Superior temporal gyrus (tissue), 1 donor: ENCODE data around the gene GNG14.
"Not testable (repeated sequence)": the region's sequence is repeated elsewhere in the genome, so short reads cannot be mapped to it uniquely, and the experiment has no call there.

Source experiments
- DNase-seq: peaks from one replicate; pipeline ENCODE4 v3.0.0-alpha.2; 2016; ENCODE audit errors: extremely low spot score

Gene GNG14

DNA sequence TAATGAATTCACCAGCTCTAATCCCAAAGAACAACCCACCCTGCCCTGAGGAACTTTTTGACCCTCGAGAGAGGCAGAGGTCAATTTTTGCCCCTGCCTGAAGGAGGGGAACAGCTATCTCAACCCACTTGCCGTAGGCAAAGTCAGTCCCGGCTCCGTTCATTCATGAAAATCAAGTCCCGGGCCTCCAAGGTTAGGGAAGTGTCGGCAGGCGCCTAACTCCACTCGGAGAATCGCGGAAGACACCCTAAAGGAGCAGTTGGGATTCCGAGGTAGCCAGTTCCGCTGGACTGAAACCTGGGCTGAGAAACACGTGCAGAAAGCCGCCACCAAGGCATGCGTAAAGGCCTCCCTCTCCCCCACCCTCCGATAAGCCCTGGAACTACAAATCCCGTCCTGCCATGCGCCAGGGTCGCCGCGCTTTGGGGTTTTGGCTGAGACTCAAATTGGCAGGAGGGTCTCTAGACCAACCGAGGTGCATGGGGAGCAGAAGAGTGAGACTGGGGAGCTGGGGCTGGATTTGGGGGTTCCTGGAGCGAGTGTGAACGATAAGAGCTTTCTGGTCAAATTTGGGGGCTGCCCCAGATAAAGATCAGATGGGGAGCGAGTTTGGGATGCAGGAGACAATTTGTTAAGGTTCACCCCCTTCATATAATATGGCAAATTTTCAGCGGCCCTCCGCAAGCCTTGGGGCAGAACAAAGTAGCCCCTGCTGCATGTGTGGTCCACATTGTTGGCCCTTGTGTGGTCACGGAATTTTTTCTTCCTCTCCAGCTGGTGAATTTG is 36.0 kb downstream of the GNG14 start, which contains the start of gene TNPO2:
Gene TNPO2 (minus strand): TSS at position 292 of the 786 bp plus-strand sequence. CDS start 2,955 bp downstream, outside the sequence.
- DNase-seq = peak; percentile 64

DNA sequence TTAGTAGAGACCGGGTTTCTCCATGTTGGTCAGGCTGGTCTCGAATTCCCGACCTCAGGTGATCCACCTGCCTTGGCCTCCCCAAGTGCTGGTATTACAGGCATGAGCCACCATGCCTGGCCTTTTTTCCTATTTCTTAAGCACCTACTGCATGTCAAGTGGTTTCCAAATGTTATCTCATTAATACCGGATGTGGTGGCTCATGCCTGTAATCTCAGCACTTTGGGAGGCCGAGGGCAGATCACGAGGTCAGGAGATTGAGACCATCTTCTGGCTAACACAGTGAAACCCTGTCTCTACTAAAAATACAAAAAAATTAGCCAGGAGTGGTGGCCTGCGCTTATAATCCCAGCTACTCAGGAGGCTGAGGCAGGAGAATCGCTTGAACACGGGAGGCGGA is 37.8 kb downstream of the GNG14 start:
- DNase-seq = not testable (repeated sequence)

DNA sequence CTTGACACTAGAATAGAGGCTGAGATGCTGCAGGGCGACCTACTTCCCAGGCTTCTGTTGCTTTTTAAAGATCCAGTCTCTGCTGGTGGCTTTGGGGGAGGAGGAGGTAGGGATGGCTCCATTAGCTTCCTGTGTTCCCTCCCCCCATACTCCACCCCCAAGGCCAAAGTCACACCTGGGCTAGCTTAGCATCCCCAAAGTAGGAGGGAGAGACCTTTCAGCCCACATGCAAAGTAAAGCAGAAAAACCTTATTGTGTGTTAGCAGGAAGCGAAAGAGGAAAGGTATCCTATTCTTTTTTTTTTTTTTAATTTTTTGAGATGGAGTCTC is 39.2 kb downstream of the GNG14 start:
- DNase-seq = no peak

DNA sequence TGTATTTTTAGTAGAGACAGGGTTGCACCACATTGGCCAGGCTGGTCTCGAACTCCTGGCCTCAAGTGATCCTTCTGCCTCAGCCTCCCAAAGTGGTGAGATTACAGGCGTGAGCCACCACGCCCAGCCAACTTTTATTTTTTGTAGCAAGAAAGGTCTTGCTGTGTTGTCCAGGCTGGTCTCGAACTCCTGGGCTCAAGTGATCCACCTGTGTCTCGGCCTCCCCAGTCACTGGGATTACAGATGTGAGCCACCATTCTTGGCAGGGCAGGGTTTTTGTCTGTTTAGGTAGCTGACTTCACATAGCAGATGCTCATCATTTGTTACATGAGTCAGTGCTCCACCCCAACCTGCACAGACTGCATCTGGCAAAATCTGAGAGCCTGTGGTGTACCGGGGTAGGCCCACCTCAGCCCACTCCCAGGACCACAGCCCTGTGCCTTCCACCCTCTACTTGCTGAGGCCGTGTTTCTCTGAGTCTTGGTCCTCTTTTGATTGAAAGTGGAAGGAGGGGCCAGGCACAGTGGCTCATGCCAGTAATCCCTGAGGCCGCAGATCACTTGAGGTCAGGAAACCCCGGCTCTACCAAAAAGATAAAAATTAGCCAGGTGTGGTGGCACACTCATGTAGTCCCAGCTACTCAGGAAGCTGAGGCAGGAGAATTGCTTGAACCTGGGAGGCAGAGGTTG is 40.1 kb downstream of the GNG14 start:
- no peak for DNase-seq

DNA sequence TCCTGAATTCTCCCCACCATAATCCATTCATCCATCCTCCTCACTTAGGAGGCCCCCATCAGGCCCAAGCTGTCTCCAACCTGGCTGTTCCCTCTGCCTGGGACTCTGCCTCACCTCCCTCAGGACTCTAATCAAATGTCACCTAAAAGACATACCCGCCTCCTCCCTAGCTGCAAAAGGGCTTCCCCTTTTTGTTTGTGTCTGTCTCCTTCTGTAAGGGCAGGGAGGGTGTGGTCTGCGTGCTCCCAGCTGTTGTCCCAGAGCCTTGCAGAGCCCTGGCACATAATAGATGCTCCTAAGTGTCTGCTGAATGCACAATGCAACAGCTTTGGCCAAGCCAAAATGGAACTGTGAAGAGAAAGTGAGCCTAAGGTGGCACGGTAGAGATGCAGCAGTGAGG is 42.3 kb downstream of the GNG14 start:
- DNase-seq = no peak

DNA sequence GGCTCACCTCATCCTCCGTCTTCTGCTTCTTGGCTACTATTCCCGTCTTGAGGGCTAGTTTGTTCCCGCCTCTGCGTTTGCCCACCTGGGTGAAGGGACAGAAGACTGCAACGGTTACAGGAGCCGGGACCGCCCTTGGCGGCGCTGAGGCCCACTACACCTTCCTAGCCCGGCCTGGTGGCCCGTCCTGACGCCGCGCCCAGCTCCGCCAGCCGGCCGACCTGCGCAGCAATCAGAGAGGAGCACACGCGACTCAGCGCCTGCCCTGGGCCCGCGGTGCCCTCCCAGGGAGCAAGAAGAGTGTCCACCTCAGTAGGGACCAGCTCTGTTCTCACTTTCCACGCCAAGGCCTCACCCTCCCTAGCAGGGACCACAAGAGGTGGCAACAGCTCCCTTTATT is 43.5 kb downstream of the GNG14 start:
- DNase-seq = no peak

DNA sequence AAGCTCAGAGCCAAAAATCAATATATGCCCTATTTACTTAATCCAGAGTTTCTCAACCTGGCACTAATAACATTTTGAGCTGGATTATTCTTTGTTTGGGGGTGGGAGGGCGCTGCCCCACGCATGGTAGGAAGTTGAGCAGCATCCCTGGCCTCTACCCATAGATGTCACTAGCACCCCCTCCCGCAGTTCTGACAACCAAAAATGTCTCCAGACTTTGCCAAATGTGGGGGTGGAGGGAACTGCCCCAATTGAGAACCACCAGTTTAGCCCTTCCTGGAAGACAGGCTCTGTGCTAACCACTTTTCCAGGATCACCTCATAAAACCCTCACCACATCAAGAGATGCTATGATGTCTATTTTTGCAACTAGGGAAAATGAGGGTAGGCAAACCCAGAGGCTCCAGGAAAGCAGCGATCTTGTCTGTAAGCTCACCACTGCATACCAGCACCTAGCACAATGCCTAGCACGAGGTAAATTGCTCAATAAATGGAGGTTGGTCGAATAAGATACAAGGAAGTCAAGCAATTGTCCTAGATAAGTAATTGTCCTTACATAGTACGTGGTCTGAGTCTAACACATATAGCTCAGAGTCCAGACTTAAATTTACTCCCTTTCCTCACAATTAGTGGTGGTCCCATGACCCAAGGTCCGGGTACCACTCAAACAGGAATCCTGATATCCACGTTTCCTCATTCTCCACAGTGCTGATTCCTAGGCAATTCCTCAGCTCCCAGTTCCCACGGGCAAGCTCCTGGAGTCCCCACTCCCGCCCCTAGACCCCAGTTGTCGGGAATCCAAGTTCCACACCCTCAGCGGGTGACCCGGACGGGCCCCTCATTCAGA is 45.8 kb downstream of the GNG14 start:
- peak; percentile 12 for DNase-seq

DNA sequence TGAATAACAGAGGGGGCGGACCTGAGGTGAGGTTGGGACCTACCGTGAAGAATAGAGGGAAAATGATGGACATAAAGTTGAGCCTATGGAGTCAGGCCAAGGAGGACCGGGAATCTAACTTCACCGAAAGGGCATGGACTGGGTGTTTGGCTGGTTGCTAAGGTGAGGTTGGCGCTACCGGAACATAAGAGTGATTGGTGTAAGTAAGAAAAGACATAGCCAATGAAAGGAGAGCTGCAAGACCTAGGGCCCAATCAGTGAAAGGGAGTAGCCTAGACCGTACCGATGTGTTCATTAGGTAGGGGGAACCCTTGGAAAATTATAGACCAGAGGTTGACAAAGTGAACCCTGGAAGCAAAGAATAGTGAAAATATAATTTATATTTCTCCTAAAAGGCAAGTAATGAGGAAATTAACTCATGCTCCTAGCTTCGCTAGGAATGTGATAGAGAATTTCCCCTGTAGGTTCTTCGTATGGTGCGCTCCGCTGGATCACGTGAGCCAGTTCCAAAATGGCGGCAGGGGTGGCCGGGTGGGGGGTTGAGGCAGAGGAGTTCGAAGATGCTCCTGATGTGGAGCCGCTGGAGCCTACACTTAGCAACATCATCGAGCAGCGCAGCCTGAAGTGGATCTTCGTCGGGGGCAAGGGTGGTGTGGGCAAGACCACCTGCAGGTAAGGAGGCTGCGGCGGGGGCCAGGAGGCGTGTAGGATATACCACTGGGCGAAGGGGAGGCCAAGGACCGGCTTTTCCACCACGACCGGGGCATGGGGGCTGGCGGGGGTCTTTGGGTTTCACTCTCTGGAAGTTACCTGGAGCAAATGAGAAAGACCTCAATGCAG is 49.4 kb downstream of the GNG14 start, which contains the start of gene GET3:
Gene GET3 (plus strand): TSS at position 503 of the 840 bp plus-strand sequence. CDS start 9 bp downstream, at position 512.
- peak; percentile 98 for DNase-seq

DNA sequence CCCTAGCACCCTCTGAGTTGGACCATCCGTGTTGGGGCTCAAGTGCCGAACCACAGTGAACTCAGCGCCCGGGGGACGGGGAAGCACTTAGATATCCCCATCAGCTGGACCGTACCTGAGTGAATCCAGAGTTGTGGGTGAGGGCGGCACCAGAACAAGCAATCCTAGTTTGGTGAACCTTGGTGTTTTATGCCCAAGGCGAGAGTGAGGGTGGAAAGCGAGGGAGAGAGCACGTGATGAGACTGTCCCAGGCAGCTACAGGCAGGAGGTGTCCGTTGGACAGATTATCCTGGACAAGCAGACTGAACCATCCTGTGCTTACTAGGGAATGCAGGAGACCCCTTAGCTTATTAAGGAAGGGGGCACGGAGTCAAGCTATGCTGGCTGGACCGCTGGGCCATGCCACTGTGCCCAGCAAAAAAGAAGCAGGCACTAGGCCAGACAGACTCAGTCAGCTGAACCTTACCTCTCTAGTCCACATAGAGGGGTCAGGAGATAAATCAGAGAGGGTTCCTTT is 50.1 kb downstream of the GNG14 start:
- no peak for DNase-seq
